ENCODE data around the gene STK32A.
"Not testable (repeated sequence)": the region's sequence is repeated elsewhere in the genome, so short reads cannot be mapped to it uniquely, and the experiment has no call there.

The STK32A gene

GRCh38 chr5:147234825-147235635, at the start of gene STK32A:
Gene STK32A, plus strand, starts transcription at chr5:147235026. Its CDS starts 4,609 bp downstream, at chr5:147239635.
- DNase-seq (ENCODE audit: low spot score): peak; percentile 45

GRCh38 chr5:147187099-147187540, 47.7 kb upstream of the STK32A start:
- no peak for DNase-seq (ENCODE audit: low spot score)

GRCh38 chr5:147188200-147189108, 46.4 kb upstream of the STK32A start:
- peak; percentile 75 for DNase-seq (ENCODE audit: low spot score)

GRCh38 chr5:147189109-147189424, 45.8 kb upstream of the STK32A start:
- DNase-seq (ENCODE audit: low spot score): no peak

GRCh38 chr5:147190331-147190730, 44.5 kb upstream of the STK32A start:
- DNase-seq (ENCODE audit: low spot score): no peak

GRCh38 chr5:147193123-147193522, 41.7 kb upstream of the STK32A start:
- no peak for DNase-seq (ENCODE audit: low spot score)

GRCh38 chr5:147200004-147200403, 34.8 kb upstream of the STK32A start:
- DNase-seq (ENCODE audit: low spot score): no peak

GRCh38 chr5:147203213-147203612, 31.6 kb upstream of the STK32A start:
- DNase-seq (ENCODE audit: low spot score): no peak

- DNase-seq (ENCODE audit: low spot score): no peak
Measured at GRCh38 chr5:147204576-147204975, 30.2 kb upstream of the STK32A start.

- DNase-seq (ENCODE audit: low spot score): no peak
Measured at GRCh38 chr5:147208134-147208533, 26.7 kb upstream of the STK32A start.

GRCh38 chr5:147216552-147217154, 18.2 kb upstream of the STK32A start:
- peak; percentile 76 for DNase-seq (ENCODE audit: low spot score)

GRCh38 chr5:147223343-147223742, 11.5 kb upstream of the STK32A start:
- peak; percentile 16 for DNase-seq (ENCODE audit: low spot score)

- DNase-seq (ENCODE audit: low spot score): peak; percentile 49
Measured at GRCh38 chr5:147223948-147224791, 10.7 kb upstream of the STK32A start.

- DNase-seq (ENCODE audit: low spot score): no peak
Measured at GRCh38 chr5:147225938-147226337, 8.9 kb upstream of the STK32A start.

GRCh38 chr5:147226512-147226911, 8.3 kb upstream of the STK32A start:
- no peak for DNase-seq (ENCODE audit: low spot score)

- peak; percentile 23 for DNase-seq (ENCODE audit: low spot score)
Measured at GRCh38 chr5:147234239-147234824, 494 bp upstream of the STK32A start.

GRCh38 chr5:147240266-147240985, 5.6 kb downstream of the STK32A start:
- DNase-seq (ENCODE audit: low spot score): no peak

- DNase-seq (ENCODE audit: low spot score): not testable (repeated sequence)
Measured at GRCh38 chr5:147243238-147243637, 8.4 kb downstream of the STK32A start.

GRCh38 chr5:147245381-147246165, 10.7 kb downstream of the STK32A start:
- no peak for DNase-seq (ENCODE audit: low spot score)

- DNase-seq (ENCODE audit: low spot score): no peak
Measured at GRCh38 chr5:147248561-147248960, 13.7 kb downstream of the STK32A start.
